HG03571 (cell line): ENCODE data around the gene ZNF3.

ENCODE experiments used
- ATAC-seq: cut with Tn5 transposase; IDR thresholded peaks from one replicate; pipeline ENCODE4 v1.9.1; 2021; ENCODE audit not compliant: unreplicated experiment

Gene ZNF3

GRCh38 chr7:100057006-100057405 lies 24.5 kb downstream of the ZNF3 start:
- ATAC-seq, result no peak

- ATAC-seq, result no peak
These were observed 28.3 kb downstream of the ZNF3 start for GRCh38 chr7:100053215-100053614.

- no peak for ATAC-seq
These were observed 29.9 kb downstream of the ZNF3 start for GRCh38 chr7:100051611-100052010.

GRCh38 chr7:100049441-100050291 lies 31.9 kb downstream of the ZNF3 start, which contains the start of gene ZSCAN21:
ZSCAN21 (plus strand) TSS chr7:100049774; CDS start chr7:100057007, 7,233 bp downstream.
- ATAC-seq, result peak; percentile 84

GRCh38 chr7:100048680-100049079 lies 32.8 kb downstream of the ZNF3 start:
- ATAC-seq, result no peak

- no peak for ATAC-seq
These were observed 36.8 kb downstream of the ZNF3 start for GRCh38 chr7:100044718-100045117.

- ATAC-seq, result no peak
These were observed 40.9 kb downstream of the ZNF3 start for GRCh38 chr7:100040575-100040974.

GRCh38 chr7:100038326-100038725 lies 43.2 kb downstream of the ZNF3 start:
- ATAC-seq, result no peak

GRCh38 chr7:100035876-100036275 lies 45.6 kb downstream of the ZNF3 start:
- no peak for ATAC-seq

- no peak for ATAC-seq
These were observed 46.5 kb downstream of the ZNF3 start for GRCh38 chr7:100034871-100035510.

- ATAC-seq, result no peak
These were observed 48.0 kb downstream of the ZNF3 start for GRCh38 chr7:100033526-100033925.

GRCh38 chr7:100029596-100029995 lies 51.9 kb downstream of the ZNF3 start:
- ATAC-seq, result no peak

GRCh38 chr7:100027197-100027596 lies 54.3 kb downstream of the ZNF3 start:
- ATAC-seq, result no peak

- no peak for ATAC-seq
These were observed 57.4 kb downstream of the ZNF3 start for GRCh38 chr7:100024020-100024619.

GRCh38 chr7:100023526-100023925 lies 58.0 kb downstream of the ZNF3 start:
- no peak for ATAC-seq

- ATAC-seq, result no peak
These were observed 58.9 kb downstream of the ZNF3 start for GRCh38 chr7:100022621-100023020.

GRCh38 chr7:100021297-100021696 lies 60.2 kb downstream of the ZNF3 start:
- ATAC-seq, result no peak
